Testis (tissue), 3 donors: ENCODE data around the gene PLA2G2A. TPM values are rescaled to one million over a fixed set of nuclear protein-coding genes. Genes with fewer than 3 reads are reported as not detected.
"Not testable (repeated sequence)": the region's sequence is repeated elsewhere in the genome, so short reads cannot be mapped to it uniquely, and the experiment has no call there.

ENCODE experiments used
- DNase-seq: peaks from one replicate; pipeline ENCODE4 v3.0.0-alpha.2; 2019
- H3K27ac ChIP-seq, 2 donors: fragments of 200-600 bp; sonication (generic); one replicate each; pipeline ENCODE4 v1.5.1; 2019
- H3K27me3 ChIP-seq: fragments of 200-600 bp; sonication (generic); one replicate; pipeline ENCODE4 v1.5.1; 2019
- H3K36me3 ChIP-seq: fragments of 200-600 bp; sonication (generic); one replicate; pipeline ENCODE4 v1.5.1; 2017; ENCODE audit warnings: low read depth; ENCODE audit errors: missing control alignments
- H3K4me1 ChIP-seq: fragments of 200-600 bp; sonication (generic); one replicate; pipeline ENCODE4 v1.5.1; 2019
- H3K4me3 ChIP-seq, 2 donors: fragments of 200-600 bp; sonication (generic); one replicate each; pipeline ENCODE4 v1.5.1; 2017 to 2019
- H3K9me3 ChIP-seq: fragments of 200-600 bp; sonication (generic); one replicate; pipeline ENCODE4 v1.5.1; 2017
- POLR2A ChIP-seq: fragments of 450-650 bp; IDR thresholded peaks from one replicate; pipeline ENCODE4 v1.6.1; 2017; ENCODE audit warnings: antibody characterized with exemption, mild to moderate bottlenecking, moderate library complexity
- WGBS, 2 donors: methylation state at CpG; one replicate each; pipeline ENCODE4 v1.1.5; 2018; 5-methylcytosine and 5-hydroxymethylcytosine counted together
- intact Hi-C: fragments of 100-400 bp; cut with DNase I; formaldehyde crosslinking; loops from one replicate; pipeline ENCODE4 v1.15.1; 2023; ENCODE audit warnings: low total_unique reads
- polyA plus RNA-seq: library from polyadenylated mRNA; stranded (reverse); fragments of 350-450 nt; fragmentation: Illumina TruSeq; extraction: RNeasy Lipid Tissue Mini Kit (QIAGEN cat#74804); gene quantifications from one replicate; pipeline ENCODE4 v1.2.3, GENCODE V29; 2014; ENCODE audit warnings: low read depth, low replicate concordance; ENCODE audit not compliant: insufficient read depth
- total RNA-seq, 2 donors: library from RNA; depleted of rRNA; stranded (reverse); fragments of >200 nt; gene quantifications; one replicate each; pipeline ENCODE4 v1.2.3, GENCODE V29; 2016
- TF ChIP-seq, protein P1 (sequence below), 3 experiments: fragments of 450-650 bp in 2 of 3; fragments of 200-600 bp in 1 of 3; sonication (generic) in 1 of 3; IDR thresholded peaks; one replicate each; pipeline ENCODE4 v1.5.1; 2016 to 2019; ENCODE audit warnings: antibody characterized with exemption in 3 of 3, mild to moderate bottlenecking in 2 of 3, moderate library complexity in 1 of 3

Gene PLA2G2A
- total and polyA plus RNA-seq, 3 donors from 2014 or later: 7.1 to 60.8 (median 8.3) TPM

DNA sequence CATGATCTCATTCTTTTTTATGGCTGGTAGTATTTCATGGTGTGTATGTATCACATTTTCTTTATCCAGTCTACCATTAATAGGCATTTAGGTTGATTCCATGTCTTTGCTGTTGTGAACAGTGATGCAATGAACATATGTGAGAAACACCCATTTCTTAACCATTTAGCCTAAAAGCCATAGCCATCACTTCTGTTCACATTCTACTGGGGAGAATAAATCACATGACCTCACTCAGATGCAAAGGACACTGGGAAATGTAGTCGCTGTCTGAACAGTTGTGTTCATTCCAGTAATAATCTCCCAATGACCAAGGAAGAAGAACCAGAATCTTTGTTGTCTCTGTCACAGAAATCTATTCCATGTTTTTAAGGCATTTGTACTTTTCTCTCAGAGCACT is 40.9 kb downstream of the PLA2G2A start:
- Histone ChIP-seq H3K27me3 (no peaks in the 10 kb centered on the region), H3K27ac (no peak overlapping the region), H3K4me3 (no peak overlapping the region), H3K4me1 (no peaks in the 10 kb centered on the region), H3K9me3 (no peaks in the 10 kb centered on the region), H3K36me3 (no peaks in the 10 kb centered on the region)
- no peak for DNase-seq
- intact Hi-C loops: no loop called here
- no peak for TF ChIP-seq POLR2A
- TF ChIP-seq, protein P1, sequence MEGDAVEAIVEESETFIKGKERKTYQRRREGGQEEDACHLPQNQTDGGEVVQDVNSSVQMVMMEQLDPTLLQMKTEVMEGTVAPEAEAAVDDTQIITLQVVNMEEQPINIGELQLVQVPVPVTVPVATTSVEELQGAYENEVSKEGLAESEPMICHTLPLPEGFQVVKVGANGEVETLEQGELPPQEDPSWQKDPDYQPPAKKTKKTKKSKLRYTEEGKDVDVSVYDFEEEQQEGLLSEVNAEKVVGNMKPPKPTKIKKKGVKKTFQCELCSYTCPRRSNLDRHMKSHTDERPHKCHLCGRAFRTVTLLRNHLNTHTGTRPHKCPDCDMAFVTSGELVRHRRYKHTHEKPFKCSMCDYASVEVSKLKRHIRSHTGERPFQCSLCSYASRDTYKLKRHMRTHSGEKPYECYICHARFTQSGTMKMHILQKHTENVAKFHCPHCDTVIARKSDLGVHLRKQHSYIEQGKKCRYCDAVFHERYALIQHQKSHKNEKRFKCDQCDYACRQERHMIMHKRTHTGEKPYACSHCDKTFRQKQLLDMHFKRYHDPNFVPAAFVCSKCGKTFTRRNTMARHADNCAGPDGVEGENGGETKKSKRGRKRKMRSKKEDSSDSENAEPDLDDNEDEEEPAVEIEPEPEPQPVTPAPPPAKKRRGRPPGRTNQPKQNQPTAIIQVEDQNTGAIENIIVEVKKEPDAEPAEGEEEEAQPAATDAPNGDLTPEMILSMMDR (IDR thresholded peaks at IDR 0.05): no peak
- 100% methylated on average over 1 of the region's 1 CpG for WGBS, 2 donors

DNA sequence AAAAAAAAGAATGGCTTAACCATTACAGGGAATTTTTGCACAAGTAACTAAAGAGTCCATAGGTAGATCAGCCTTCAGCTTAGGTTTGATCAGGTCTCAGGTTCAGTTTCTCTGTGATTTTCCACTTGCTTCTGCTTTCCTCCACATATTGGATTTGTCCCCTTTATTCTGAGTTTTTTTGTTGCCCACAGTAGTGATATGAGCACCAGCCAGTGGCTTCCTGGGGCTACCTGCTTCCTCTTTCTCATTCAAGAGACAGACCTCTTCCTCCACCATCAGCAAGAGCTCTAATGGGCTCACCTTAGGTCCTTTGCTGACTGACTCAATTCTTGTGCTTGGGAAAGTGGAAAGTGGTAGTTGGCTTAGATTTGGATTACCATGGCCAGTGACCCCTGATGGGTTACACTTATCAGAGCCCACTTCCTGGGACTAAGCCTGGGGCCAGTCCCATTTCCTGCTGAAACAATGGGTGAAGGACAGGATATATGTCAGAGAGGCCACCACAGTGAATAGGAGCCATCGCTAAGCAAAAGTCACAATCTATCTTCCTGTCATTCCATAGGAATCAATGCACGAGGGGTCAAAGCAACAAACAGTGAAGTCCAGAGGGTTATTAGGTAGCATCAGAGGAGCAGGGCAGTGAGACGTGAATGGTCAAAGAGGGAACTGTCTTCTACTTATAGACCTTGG is 43.2 kb downstream of the PLA2G2A start:
- Histone ChIP-seq H3K4me3 (no peak overlapping the region), H3K27ac (no peak overlapping the region), H3K9me3 (no peaks in the 10 kb centered on the region), H3K27me3 (no peaks in the 10 kb centered on the region), H3K4me1 (no peaks in the 10 kb centered on the region), H3K36me3 (no peaks in the 10 kb centered on the region)
- no peak for DNase-seq
- no peak for TF ChIP-seq POLR2A
- TF ChIP-seq, protein P1 (IDR thresholded peaks at IDR 0.05): no peak
- 90 to 93% methylated on average over 3 of the region's 3 CpGs for WGBS, 2 donors
- intact Hi-C loops: no loop called here

DNA sequence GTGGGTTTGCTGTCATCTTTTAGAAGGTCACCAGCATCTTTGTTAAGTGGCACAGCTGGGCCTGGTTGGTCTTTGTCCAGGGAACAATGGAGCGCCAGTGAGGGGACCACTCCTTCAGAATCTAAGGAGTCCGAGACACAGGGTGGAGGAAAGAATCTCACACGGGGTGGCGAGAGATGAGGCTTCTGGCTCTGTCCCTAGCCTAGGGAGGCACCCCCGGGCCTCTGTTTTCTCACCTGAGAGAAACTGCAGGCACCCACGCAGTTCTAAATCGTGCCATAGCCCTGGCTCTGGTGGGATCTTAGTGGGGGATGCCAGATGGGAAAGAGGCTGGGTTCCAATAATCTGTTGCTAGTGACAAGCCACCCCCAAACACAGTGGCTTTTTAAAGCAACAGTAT is 45.1 kb downstream of the PLA2G2A start:
- no peak overlapping the region for H3K27ac ChIP-seq
- no peaks in the 10 kb centered on the region for H3K4me1 ChIP-seq
- no peak for DNase-seq
- H3K4me3 ChIP-seq: no peak overlapping the region
- H3K9me3 ChIP-seq: no peaks in the 10 kb centered on the region
- no peaks in the 10 kb centered on the region for H3K27me3 ChIP-seq
- WGBS, 2 donors: 82 to 92% methylated on average over 7 of the region's 7 CpGs
- intact Hi-C loops: no loop called here
- no peaks in the 10 kb centered on the region for H3K36me3 ChIP-seq
- TF ChIP-seq, protein P1 (IDR thresholded peaks at IDR 0.05): no peak

DNA sequence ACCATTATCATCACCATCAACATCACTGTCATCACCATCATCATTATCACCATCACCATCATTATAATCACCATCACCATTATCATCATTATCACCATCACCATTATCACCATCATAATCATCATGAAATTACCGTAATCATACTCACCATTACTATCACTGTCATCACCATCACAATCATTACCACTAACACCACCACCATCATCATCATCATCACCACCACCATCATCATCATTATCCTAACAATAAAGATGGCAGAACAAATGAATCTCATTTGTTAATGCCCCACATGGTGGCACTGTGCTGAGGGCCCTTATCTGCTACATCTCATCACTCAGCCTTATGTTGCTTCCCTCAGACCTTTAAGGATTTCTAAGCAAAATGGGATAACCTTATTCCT is 46.6 kb downstream of the PLA2G2A start:
- no peak for DNase-seq
- Histone ChIP-seq H3K4me1 (peaks cover 1% of the 10 kb centered on the region), H3K9me3 (no peaks in the 10 kb centered on the region), H3K27ac (no peak overlapping the region), H3K36me3 (no peaks in the 10 kb centered on the region), H3K27me3 (no peaks in the 10 kb centered on the region), H3K4me3 (no peak overlapping the region)
- no peak for TF ChIP-seq POLR2A
- TF ChIP-seq, protein P1 (IDR thresholded peaks at IDR 0.05): no peak
- intact Hi-C loops: no loop called here
- 0% methylated on average over 1 of the region's 1 CpG for WGBS, 2 donors

DNA sequence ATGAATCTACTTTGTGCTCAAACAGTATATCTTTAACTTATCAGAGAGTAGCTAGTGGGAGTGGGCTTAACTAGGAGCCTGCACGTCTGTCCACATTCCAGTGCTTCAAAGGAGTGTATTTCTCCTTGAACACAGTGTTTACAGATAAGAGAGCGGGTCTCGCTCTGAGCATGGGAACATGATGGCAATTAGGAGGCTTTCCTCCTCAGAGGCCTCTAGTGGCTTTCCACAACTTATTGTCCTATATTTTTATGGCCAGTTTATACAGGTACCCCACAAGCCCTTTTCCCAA is 52.3 kb downstream of the PLA2G2A start:
- not testable (repeated sequence) for H3K27me3 ChIP-seq, H3K9me3 ChIP-seq, H3K36me3 ChIP-seq, H3K4me3 ChIP-seq
- Histone ChIP-seq H3K27ac (peak overlapping the region in 1 of 2 donors; percentile 50), H3K4me1 (peaks cover 28% of the 10 kb centered on the region)
- WGBS, 2 donors: 52 to 56% methylated on average over 3 of the region's 3 CpGs
- intact Hi-C loops: loop anchor here (10.0 kb wide), 1 partner anchor 568 kb away; no protein-coding TSS in a partner anchor
- DNase-seq: peak; percentile 48
